ENCODE results near the gene ZDHHC7.

GRCh38 chr16:84975066-84975465 lies 36.3 kb downstream of the ZDHHC7 start:
- TF ChIP-seq, protein P1, sequence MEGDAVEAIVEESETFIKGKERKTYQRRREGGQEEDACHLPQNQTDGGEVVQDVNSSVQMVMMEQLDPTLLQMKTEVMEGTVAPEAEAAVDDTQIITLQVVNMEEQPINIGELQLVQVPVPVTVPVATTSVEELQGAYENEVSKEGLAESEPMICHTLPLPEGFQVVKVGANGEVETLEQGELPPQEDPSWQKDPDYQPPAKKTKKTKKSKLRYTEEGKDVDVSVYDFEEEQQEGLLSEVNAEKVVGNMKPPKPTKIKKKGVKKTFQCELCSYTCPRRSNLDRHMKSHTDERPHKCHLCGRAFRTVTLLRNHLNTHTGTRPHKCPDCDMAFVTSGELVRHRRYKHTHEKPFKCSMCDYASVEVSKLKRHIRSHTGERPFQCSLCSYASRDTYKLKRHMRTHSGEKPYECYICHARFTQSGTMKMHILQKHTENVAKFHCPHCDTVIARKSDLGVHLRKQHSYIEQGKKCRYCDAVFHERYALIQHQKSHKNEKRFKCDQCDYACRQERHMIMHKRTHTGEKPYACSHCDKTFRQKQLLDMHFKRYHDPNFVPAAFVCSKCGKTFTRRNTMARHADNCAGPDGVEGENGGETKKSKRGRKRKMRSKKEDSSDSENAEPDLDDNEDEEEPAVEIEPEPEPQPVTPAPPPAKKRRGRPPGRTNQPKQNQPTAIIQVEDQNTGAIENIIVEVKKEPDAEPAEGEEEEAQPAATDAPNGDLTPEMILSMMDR (IDR thresholded peaks at IDR 0.05): no peak
- TF ChIP-seq POLR2A (IDR thresholded peaks at IDR 0.05): no peak

All from heart left ventricle (tissue), 13 donors.